Esophagus muscularis mucosa (tissue), 4 donors: Measurements from ENCODE around the gene TNPO3. TPM values are rescaled to one million over a fixed set of nuclear protein-coding genes. Genes with fewer than 3 reads are reported as not detected.
"Not testable (repeated sequence)": the region's sequence is repeated elsewhere in the genome, so short reads cannot be mapped to it uniquely, and the experiment has no call there.

Experiments
- DNase-seq: peaks from one replicate; pipeline ENCODE4 v3.0.0-alpha.2; 2017; ENCODE audit errors: extremely low spot score
- H3K27ac ChIP-seq, 4 donors: fragments of 200-600 bp; sonication (generic); replicated peaks in 1 of 4; 1 replicate in 3 of 4; 2 replicates in 1 of 4; pipeline ENCODE4 v1.5.1; 2016 to 2019; ENCODE audit warnings: mild to moderate bottlenecking in 1 of 4
- H3K27me3 ChIP-seq, 4 donors: fragments of 200-600 bp; sonication (generic); one replicate each; pipeline versions ENCODE4 v1.5.1 to v1.6.0; 2016 to 2019
- H3K36me3 ChIP-seq, 4 donors: fragments of 200-600 bp; sonication (generic); one replicate each; pipeline ENCODE4 v1.5.1; 2016 to 2019
- H3K4me1 ChIP-seq, 4 donors: fragments of 200-600 bp; sonication (generic); one replicate each; pipeline ENCODE4 v1.5.1; 2016 to 2019
- H3K4me3 ChIP-seq, 4 donors: fragments of 200-600 bp; sonication (generic); 1 replicate in 2 of 4; 2 replicates in 2 of 4; pipeline ENCODE4 v1.5.1; 2016 to 2019; ENCODE audit warnings: mild to moderate bottlenecking in 4 of 4, moderate library complexity in 1 of 4
- H3K9me3 ChIP-seq, 4 donors: fragments of 200-600 bp; sonication (generic); 1 replicate in 3 of 4; 2 replicates in 1 of 4; pipeline ENCODE4 v1.5.1; 2016 to 2019
- EP300 ChIP-seq: sonication (generic); formaldehyde crosslinking; IDR thresholded peaks from one replicate; pipeline ENCODE4 v1.6.1; 2017; ENCODE audit warnings: antibody characterized with exemption
- POLR2A ChIP-seq: fragments of 450-650 bp; IDR thresholded peaks from one replicate; pipeline ENCODE4 v1.6.1; 2017; ENCODE audit warnings: antibody characterized with exemption, moderate library complexity, mild to moderate bottlenecking, low read depth
- POLR2AphosphoS5 ChIP-seq, 2 donors: sonication (generic); formaldehyde crosslinking; IDR thresholded peaks; one replicate each; pipeline ENCODE4 v1.6.1; 2017; ENCODE audit warnings: antibody characterized with exemption in 2 of 2
- WGBS: methylation state at CpG from one replicate; pipeline ENCODE4 v1.1.5; 2018; 5-methylcytosine and 5-hydroxymethylcytosine counted together
- intact Hi-C: fragments of 100-400 bp; cut with DNase I; formaldehyde crosslinking; loops from one replicate; pipeline ENCODE4 v1.15.1; 2023
- total RNA-seq, 4 donors: library from RNA; depleted of rRNA; stranded (reverse); fragments of >200 nt; gene quantifications; one replicate each; pipeline versions ENCODE4 v1.1.0 to v1.2.1, GENCODE V29; 2016
- TF ChIP-seq, protein P1 (sequence below), 3 experiments: fragments of 200-600 bp in 2 of 3; fragments of 450-650 bp in 1 of 3; sonication (generic) in 2 of 3; IDR thresholded peaks; one replicate each; pipeline ENCODE4 v1.5.1; 2017 to 2019; ENCODE audit warnings: antibody characterized with exemption in 3 of 3, mild to moderate bottlenecking in 2 of 3, moderate library complexity in 1 of 3

TNPO3 gene
- total RNA-seq, 4 donors from 2014 or later = 35.7 to 46.2 (median 38.1) TPM

DNA sequence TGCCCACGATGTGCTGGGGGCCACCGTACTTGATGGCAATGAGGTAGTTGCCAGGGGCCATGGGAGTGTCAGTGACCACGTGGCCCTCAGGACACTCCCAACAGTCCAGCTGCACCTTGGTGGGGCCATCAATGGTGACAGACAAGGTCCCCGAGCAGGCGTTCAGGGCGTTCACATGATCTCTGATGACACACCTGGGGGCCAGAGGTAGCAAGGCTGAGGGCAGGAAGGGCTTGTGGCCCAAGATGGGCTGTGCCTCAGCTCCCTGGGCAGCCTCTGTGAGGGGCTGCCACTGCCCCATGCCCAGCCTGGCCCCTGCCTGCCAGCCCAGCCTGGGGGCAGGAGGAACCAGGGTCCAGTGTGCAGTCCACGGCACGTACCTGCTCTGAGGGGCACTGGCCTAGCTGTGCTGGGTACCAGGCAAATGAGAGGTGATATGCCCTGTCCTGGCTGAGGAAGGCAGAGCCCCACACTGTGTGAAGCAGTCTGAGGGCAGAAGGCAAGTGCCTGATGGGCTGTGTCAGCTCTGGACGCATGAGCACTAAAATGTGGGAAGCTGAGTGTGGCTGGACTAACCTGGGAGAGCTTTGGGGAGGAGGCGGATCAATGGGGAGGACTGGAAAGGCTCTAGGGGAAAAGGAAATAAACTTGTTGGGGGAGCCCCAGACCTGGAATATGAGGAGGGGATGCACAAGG is 140.9 kb downstream of the TNPO3 start:
- no peak for DNase-seq
- H3K36me3 ChIP-seq = no peaks in the 10 kb centered on the region
- no peak overlapping the region for H3K4me3 ChIP-seq
- H3K4me1 ChIP-seq = peaks cover 12 to 38% (median 34%) of the 10 kb centered on the region in 4 donors
- no peak overlapping the region for H3K27ac ChIP-seq
- H3K9me3 ChIP-seq = no peaks in the 10 kb centered on the region
- intact Hi-C loops = no loop called here
- 92% methylated on average over 7 of the region's 10 CpGs for WGBS
- H3K27me3 ChIP-seq = peaks cover 0 to 76% (median 35%) of the 10 kb centered on the region in 4 donors
- TF ChIP-seq EP300 (no peak), POLR2AphosphoS5 (IDR thresholded peaks at IDR 0.05) (no peak)

DNA sequence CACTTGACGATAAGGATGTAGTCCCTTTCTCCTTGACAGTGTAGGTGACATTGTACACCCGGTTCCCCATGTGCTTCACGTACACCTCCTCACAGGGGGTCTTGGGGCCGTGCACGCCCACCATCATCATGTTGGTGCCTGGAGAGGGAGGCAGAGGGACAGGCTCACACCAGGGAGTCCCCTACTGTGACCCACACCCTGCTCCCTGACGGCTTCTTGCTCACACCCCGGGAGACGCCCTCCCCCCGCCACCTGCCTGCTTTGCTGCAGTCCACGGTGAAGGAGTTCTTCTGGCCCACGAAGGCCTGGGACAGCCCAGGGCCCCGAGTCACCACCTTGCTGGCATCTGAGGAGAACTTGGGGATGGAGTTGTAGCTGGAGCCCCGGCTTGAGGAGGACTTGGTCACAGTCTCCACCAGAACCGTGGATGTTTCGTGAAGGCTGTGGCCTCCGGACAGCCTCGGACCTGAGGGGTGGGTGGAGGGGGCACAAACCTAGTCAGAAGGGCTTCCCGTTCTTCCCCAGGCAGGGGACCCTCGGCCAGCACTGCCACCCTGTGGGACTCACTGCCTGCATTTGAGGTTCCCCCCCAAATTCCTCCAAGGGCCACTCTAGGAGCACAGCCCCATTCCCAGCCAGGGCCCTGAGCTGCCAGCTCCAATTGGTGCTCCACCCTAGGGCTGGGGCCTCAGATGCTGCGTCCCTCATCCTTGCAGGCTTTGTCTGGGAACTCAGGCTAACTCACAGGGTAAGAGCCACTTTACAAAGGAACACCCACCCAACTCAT is 142.0 kb downstream of the TNPO3 start:
- H3K27me3 ChIP-seq = peaks cover 0 to 78% (median 35%) of the 10 kb centered on the region in 4 donors
- DNase-seq, H3K9me3 ChIP-seq, intact Hi-C loops, H3K4me3 ChIP-seq, H3K36me3 ChIP-seq, H3K27ac ChIP-seq: not testable (repeated sequence)
- WGBS = 100% methylated on average over 1 of the region's 20 CpGs
- peaks cover 12 to 39% (median 34%) of the 10 kb centered on the region in 4 donors for H3K4me1 ChIP-seq

DNA sequence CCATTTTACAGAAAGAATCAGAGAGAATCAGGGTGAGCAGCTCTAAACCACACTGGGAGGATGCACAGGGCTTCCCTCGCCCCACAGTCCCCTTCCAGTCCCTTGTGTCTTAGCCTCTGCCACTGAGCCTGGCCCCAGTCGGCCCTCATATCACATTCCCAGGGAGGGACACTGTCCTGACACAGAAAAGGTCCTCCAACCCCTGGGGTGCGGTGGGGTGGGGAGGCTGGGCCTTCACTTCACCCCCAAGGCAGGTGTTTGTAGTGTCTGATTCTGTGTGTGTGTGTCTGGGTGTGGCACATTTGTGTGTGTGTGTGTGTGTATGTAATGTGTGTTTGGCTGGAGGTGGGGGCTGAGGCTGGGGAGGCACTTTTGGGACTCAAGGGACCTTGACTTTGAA is 142.6 kb downstream of the TNPO3 start:
- peaks cover 0 to 83% (median 35%) of the 10 kb centered on the region in 4 donors for H3K27me3 ChIP-seq
- TF ChIP-seq, protein P1, sequence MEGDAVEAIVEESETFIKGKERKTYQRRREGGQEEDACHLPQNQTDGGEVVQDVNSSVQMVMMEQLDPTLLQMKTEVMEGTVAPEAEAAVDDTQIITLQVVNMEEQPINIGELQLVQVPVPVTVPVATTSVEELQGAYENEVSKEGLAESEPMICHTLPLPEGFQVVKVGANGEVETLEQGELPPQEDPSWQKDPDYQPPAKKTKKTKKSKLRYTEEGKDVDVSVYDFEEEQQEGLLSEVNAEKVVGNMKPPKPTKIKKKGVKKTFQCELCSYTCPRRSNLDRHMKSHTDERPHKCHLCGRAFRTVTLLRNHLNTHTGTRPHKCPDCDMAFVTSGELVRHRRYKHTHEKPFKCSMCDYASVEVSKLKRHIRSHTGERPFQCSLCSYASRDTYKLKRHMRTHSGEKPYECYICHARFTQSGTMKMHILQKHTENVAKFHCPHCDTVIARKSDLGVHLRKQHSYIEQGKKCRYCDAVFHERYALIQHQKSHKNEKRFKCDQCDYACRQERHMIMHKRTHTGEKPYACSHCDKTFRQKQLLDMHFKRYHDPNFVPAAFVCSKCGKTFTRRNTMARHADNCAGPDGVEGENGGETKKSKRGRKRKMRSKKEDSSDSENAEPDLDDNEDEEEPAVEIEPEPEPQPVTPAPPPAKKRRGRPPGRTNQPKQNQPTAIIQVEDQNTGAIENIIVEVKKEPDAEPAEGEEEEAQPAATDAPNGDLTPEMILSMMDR (IDR thresholded peaks at IDR 0.05) = no peak
- peaks cover 12 to 39% (median 34%) of the 10 kb centered on the region in 4 donors for H3K4me1 ChIP-seq
- DNase-seq = no peak
- no peaks in the 10 kb centered on the region for H3K9me3 ChIP-seq
- no peaks in the 10 kb centered on the region for H3K36me3 ChIP-seq
- intact Hi-C loops = no loop called here
- WGBS = 86% methylated on average over 3 of the region's 3 CpGs
- no peak overlapping the region for H3K4me3 ChIP-seq
- H3K27ac ChIP-seq = no peak overlapping the region

DNA sequence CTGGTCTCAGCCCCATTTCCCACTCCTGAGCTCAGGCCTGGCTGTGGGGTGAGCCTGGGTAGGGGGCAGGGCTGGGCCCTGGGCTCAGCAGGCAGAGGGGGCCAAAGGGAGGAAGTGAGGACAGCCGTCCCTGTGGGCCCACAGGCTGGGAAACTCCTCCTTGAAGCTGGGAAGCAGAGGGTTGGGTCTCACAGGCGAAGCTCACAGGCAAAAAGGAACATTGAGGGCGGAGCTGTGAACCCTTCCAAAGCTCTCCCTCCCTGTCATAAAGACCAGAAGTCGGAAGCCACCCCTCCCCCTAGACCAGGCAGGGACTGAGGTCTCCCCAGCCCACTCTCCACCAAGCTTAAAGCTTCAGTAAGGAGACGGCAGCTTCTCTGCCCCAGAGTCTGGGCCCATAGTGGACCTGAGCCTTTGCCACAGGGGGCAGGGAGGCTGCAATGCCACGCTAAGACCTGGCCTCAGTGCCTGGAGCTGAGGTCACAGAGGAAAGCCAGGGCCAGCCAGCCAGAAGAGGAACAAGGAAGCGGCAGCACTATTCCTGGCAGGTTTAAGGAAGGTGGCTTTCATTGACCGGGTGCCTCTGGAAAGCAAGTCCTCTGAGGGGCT is 143.4 kb downstream of the TNPO3 start:
- 83% methylated on average over 5 of the region's 8 CpGs for WGBS
- no peak overlapping the region for H3K27ac ChIP-seq

DNA sequence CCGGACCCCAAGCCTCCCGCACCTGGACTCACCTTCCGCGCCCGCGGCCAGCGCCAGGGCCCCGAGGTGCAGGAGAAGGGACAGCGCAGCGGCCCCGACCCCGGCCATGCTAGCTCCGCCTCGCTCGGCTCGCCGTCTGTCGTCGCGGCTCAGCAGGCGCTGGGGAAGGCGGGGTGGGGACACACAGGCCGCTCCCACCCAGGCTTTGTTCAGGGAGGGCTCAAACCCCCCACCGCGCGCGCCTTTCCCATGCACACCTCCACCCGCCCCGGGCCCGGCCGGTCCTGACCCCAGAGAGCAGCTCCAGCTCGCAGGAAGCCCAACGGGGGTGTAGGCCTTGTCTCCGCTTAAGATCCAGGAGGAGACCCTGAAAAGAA is 144.4 kb downstream of the TNPO3 start, which contains the start of gene KCP:
Gene KCP (minus strand): TSS at position 141 of the 377 bp plus-strand sequence. CDS start 33 bp downstream, at position 108.
- WGBS = 38% methylated on average over 26 of the region's 34 CpGs
- H3K4me1 ChIP-seq = peaks cover 12 to 31% (median 27%) of the 10 kb centered on the region in 4 donors
- H3K4me3 ChIP-seq = peak within 1 kb of the TSS; percentile 32 to 48 (median 34)
- no peaks in the 10 kb centered on the region for H3K9me3 ChIP-seq
- H3K27me3 ChIP-seq = peaks cover 0 to 80% (median 32%) of the 10 kb centered on the region in 4 donors
- H3K36me3 ChIP-seq = no peaks in the 10 kb centered on the region
- intact Hi-C loops = no loop called here
- TF ChIP-seq POLR2AphosphoS5 (IDR thresholded peaks at IDR 0.05) = no peak
- no peak within 1 kb of the TSS for H3K27ac ChIP-seq
- DNase-seq = no peak

More for the DNA sequence above, 143.4 kb downstream of the TNPO3 start:
- Histone ChIP-seq H3K4me1 (peaks cover 12 to 39% (median 34%) of the 10 kb centered on the region in 4 donors), H3K36me3 (no peaks in the 10 kb centered on the region), H3K27me3 (peaks cover 0 to 83% (median 38%) of the 10 kb centered on the region in 4 donors), H3K4me3 (no peak overlapping the region), H3K9me3 (no peaks in the 10 kb centered on the region)
- TF ChIP-seq, protein P1 (IDR thresholded peaks at IDR 0.05) = no peak
- TF ChIP-seq POLR2A (no peak), POLR2AphosphoS5 (IDR thresholded peaks at IDR 0.05) (no peak), EP300 (no peak)
- intact Hi-C loops = no loop called here
- DNase-seq = no peak
